GM12873 (cell line): ENCODE results near the gene CNOT6L.

Experiments
- TF ChIP-seq, protein P1 (sequence below): IDR thresholded peaks from 2 replicates; pipeline ENCODE4 v1.5.1; 2012; ENCODE audit warnings: low read depth, mild to moderate bottlenecking, moderate library complexity, low read length, control low read depth; ENCODE audit not compliant: insufficient read depth; ENCODE audit errors: missing control alignments

CNOT6L gene

DNA sequence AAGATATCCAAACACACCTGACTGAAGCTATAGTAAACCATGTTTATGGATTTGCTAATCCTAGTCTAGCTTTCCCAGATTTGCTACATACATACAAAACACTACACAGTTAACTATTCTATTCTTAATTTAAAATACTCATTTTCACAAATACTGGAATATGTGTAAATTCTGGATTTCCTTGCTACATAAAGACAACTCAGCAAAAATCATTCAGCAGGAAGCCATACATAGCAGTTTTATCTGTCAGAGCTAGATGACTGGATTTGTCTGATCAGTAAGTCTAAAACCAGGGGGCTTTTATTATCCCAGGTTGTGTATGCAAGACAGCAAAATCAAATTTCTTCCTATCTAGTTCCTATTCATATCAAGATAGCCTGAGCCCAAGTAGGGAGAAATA, 98.1 kb downstream of the CNOT6L start:
- TF ChIP-seq, protein P1, sequence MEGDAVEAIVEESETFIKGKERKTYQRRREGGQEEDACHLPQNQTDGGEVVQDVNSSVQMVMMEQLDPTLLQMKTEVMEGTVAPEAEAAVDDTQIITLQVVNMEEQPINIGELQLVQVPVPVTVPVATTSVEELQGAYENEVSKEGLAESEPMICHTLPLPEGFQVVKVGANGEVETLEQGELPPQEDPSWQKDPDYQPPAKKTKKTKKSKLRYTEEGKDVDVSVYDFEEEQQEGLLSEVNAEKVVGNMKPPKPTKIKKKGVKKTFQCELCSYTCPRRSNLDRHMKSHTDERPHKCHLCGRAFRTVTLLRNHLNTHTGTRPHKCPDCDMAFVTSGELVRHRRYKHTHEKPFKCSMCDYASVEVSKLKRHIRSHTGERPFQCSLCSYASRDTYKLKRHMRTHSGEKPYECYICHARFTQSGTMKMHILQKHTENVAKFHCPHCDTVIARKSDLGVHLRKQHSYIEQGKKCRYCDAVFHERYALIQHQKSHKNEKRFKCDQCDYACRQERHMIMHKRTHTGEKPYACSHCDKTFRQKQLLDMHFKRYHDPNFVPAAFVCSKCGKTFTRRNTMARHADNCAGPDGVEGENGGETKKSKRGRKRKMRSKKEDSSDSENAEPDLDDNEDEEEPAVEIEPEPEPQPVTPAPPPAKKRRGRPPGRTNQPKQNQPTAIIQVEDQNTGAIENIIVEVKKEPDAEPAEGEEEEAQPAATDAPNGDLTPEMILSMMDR = no peak

DNA sequence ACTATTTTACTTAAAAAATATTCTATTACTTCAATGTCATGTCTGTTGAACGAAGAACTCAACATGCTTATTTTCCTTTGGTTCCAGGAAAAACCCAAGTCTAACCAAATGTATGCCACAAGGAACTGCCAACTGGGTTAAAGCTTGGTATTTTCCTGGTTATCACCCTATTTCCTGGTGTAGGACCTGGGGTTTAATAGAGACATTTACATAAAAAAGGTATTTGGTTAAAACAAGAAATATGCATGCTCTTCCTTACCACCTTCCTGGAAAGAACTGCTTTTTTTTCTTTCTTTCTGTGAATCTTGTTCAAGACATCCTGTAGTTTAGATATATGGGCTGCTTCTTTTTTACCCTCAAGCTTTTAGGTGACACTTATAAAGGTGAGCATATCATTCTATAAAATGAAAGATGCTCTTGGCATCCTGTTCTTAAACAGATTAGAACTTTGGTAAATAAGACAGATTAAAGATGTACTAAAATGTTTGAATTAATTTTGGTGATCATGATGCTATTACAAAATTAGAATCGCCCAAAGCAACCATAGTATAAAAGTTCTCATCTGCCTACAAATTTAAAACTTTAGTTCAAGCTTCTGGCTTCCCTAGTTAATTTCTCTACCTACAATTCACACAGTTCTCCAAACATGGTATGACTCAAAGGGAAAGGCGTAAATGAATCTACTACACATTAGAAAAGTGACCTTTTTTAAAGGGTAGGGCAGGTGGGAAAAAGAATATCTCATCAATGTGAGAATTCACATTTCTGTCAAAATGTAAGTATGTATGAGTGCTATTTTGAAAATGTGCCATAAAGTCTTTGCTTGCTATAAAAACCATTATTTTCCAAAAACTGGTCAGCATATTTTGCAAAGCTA, 103.5 kb downstream of the CNOT6L start:
- TF ChIP-seq, protein P1 = no peak

DNA sequence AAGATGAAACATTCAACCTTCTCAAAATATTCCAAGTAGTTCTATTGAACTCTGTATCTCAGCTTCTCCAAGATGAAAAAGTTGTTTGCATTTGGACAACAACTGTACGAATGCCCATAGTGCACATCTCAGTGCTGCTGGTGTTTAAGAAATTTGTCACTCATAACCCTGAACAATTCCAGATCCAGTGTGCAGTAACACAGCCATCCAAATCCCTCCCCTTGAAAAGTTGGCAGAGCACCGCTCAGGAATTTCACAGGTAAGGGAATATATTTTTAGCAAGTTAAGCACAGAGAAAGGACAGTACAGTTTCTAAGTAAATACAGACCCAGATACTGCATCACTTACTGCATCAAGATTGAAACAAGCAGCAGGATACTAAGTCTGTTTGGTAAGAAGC, 104.7 kb downstream of the CNOT6L start:
- TF ChIP-seq, protein P1 = no peak

DNA sequence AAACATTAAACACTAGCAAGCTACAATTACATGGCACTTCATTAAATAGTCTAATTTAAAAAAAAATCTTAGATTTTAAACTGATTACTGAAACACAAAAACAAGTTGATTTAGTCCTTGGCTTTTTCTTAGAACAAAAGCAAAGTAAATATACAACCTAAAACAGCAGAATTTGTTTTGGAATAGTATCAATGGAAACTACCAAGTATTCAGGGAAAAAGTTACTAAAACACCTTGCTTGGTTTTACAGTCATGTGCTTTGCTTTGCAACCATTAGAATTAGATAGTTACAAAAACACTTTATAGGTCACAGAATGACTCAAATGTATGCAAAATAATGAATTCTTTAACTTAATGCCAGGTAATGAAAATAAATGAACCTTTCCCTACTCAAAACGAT, 105.3 kb downstream of the CNOT6L start:
- TF ChIP-seq, protein P1 = no peak

DNA sequence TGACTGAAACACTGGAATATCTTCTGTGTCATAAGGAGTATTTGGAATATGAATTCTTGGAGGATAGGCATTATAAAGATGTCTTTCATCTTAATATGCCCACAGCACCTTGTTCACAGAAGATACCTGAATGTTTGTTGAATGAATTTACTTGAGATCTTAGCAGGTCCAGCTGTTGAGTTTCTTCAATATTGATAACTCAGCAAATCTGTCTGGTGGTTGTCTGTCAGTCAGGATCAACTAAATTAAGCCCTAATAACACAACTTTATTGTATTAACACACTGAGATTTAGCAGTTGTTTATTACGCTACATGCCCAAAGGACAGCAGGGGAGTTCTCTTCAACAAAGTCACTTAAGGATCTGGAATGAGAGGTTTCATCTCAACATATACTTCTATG, 106.5 kb downstream of the CNOT6L start:
- TF ChIP-seq, protein P1 = no peak

DNA sequence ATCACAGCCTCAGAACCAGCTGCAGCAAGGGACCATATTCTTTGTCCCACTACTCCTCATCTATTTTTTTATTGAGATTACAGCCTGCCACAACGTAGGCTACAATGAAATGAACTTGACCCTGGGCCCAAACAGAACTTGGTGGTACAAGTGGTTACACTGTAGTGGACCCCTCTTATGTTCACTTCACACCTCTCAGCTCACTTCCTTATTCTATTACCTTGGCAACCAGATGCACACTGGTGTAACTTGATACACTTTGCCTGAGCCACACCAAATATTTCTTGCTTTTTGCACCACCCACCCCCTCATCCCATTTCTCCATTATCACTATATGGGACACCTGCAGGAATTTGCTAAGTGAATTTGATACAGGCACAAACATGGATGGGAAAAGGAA, 107.7 kb downstream of the CNOT6L start:
- TF ChIP-seq, protein P1 = no peak

DNA sequence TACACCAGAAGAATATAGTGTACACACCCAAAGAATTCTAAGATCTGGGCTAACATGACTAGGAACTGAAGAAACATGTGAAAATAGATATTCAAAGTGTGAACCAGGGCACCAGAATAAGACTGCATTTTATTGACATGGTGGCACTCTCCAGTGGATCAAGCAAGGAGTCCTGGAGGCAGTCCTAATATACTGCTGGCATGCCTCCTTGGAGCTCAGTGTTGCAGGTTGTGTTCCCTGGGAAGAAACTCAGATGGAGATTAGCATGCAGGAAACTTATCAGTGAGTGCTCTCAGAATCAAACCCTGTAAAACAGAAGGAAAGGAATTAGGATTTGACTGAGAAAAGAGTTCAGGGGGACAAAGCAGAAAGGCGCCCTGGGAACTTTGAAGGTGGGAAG, 108.5 kb downstream of the CNOT6L start:
- TF ChIP-seq, protein P1 = no peak
